Measurements from ENCODE around the gene HIPK2. TPM values are rescaled to one million over a fixed set of nuclear protein-coding genes. Genes with fewer than 3 reads are reported as not detected.

HIPK2 gene
- total RNA-seq, 1 experiment from 2014 or later, result 30.7 TPM

GRCh38 chr7:139562961-139563565 lies 214.7 kb downstream of the HIPK2 start:
- TF ChIP-seq CTCF (conservative IDR thresholded peaks at IDR 0.05; ENCODE audit: low read depth, low read length), result no peak
- no peak for TF ChIP-seq EZH2 (IDR thresholded peaks at IDR 0.05; ENCODE audit: borderline replicate concordance, low read depth, low read length, poor library complexity, severe bottlenecking)
- Histone ChIP-seq H3K9me3 (ENCODE audit: low read depth, low read length, poor library complexity, severe bottlenecking) (no peaks in the 10 kb centered on the region), H3K4me1 (ENCODE audit: insufficient read depth, low read length, poor library complexity, severe bottlenecking) (no peaks in the 10 kb centered on the region), H3K27me3 (replicated peaks; ENCODE audit: insufficient read depth, low read depth, low read length, poor library complexity) (no peaks in the 10 kb centered on the region), H3K4me3 (ENCODE audit: low read depth, low read length, poor library complexity, severe bottlenecking) (no peak overlapping the region), H3K27ac (ENCODE audit: low read depth, low read length, poor library complexity, severe bottlenecking) (no peak overlapping the region), H3K36me3 (ENCODE audit: insufficient read depth, low read length, poor library complexity, severe bottlenecking) (no peaks in the 10 kb centered on the region)
- ChIA-PET POLR2A (ENCODE audit: low non-redundant PET) (no interaction called here), CTCF (no interaction called here)
- no peak for DNase-seq (ENCODE audit: low spot score)
- intact Hi-C loops (cut with micrococcal nuclease; ENCODE audit: unreplicated experiment), result no loop called here
- no TSS peak for BruUV-seq (replicated peaks)

GRCh38 chr7:139562491-139562890 lies 215.3 kb downstream of the HIPK2 start:
- Histone ChIP-seq H3K36me3 (ENCODE audit: insufficient read depth, low read length, poor library complexity, severe bottlenecking) (no peaks in the 10 kb centered on the region), H3K27ac (ENCODE audit: low read depth, low read length, poor library complexity, severe bottlenecking) (no peak overlapping the region), H3K4me3 (ENCODE audit: low read depth, low read length, poor library complexity, severe bottlenecking) (no peak overlapping the region), H3K4me1 (ENCODE audit: insufficient read depth, low read length, poor library complexity, severe bottlenecking) (no peaks in the 10 kb centered on the region), H3K27me3 (replicated peaks; ENCODE audit: insufficient read depth, low read depth, low read length, poor library complexity) (no peaks in the 10 kb centered on the region), H3K9me3 (ENCODE audit: low read depth, low read length, poor library complexity, severe bottlenecking) (no peaks in the 10 kb centered on the region)
- no TSS peak for BruUV-seq (replicated peaks)
- TF ChIP-seq EZH2 (IDR thresholded peaks at IDR 0.05; ENCODE audit: borderline replicate concordance, low read depth, low read length, poor library complexity, severe bottlenecking), result no peak
- no peak for TF ChIP-seq CTCF (conservative IDR thresholded peaks at IDR 0.05; ENCODE audit: low read depth, low read length)
- CTCF ChIA-PET, result no interaction called here
- DNase-seq (ENCODE audit: low spot score), result no peak
- POLR2A ChIA-PET (ENCODE audit: low non-redundant PET), result no interaction called here
- intact Hi-C loops (cut with micrococcal nuclease; ENCODE audit: unreplicated experiment), result no loop called here

- ChIA-PET POLR2A (ENCODE audit: low non-redundant PET) (no interaction called here), CTCF (no interaction called here)
- Histone ChIP-seq H3K9me3 (ENCODE audit: low read depth, low read length, poor library complexity, severe bottlenecking) (no peaks in the 10 kb centered on the region), H3K4me3 (ENCODE audit: low read depth, low read length, poor library complexity, severe bottlenecking) (no peak overlapping the region), H3K4me1 (ENCODE audit: insufficient read depth, low read length, poor library complexity, severe bottlenecking) (no peaks in the 10 kb centered on the region), H3K36me3 (ENCODE audit: insufficient read depth, low read length, poor library complexity, severe bottlenecking) (no peaks in the 10 kb centered on the region), H3K27ac (ENCODE audit: low read depth, low read length, poor library complexity, severe bottlenecking) (no peak overlapping the region), H3K27me3 (replicated peaks; ENCODE audit: insufficient read depth, low read depth, low read length, poor library complexity) (no peaks in the 10 kb centered on the region)
- intact Hi-C loops (cut with micrococcal nuclease; ENCODE audit: unreplicated experiment), result no loop called here
- BruUV-seq (replicated peaks), result no TSS peak
- DNase-seq (ENCODE audit: low spot score), result no peak
- no peak for TF ChIP-seq EZH2 (IDR thresholded peaks at IDR 0.05; ENCODE audit: borderline replicate concordance, low read depth, low read length, poor library complexity, severe bottlenecking)
- no peak for TF ChIP-seq CTCF (conservative IDR thresholded peaks at IDR 0.05; ENCODE audit: low read depth, low read length)
These were observed 217.1 kb downstream of the HIPK2 start for GRCh38 chr7:139560678-139561077.
